IPS-18c (cell line): Measurements from ENCODE around the gene KANSL3.

Experiments
- H3K4me3 ChIP-seq: 2 replicates; pipeline ENCODE4 v1.7.0; 2013; ENCODE audit warnings: low read depth, mild to moderate bottlenecking, low read length, moderate library complexity; ENCODE audit not compliant: insufficient read depth
- H3K9me3 ChIP-seq: one replicate; pipeline ENCODE4 v1.6.1; 2013; ENCODE audit warnings: mild to moderate bottlenecking, low read length, moderate library complexity; ENCODE audit not compliant: control insufficient read depth, insufficient read depth

The KANSL3 gene

DNA sequence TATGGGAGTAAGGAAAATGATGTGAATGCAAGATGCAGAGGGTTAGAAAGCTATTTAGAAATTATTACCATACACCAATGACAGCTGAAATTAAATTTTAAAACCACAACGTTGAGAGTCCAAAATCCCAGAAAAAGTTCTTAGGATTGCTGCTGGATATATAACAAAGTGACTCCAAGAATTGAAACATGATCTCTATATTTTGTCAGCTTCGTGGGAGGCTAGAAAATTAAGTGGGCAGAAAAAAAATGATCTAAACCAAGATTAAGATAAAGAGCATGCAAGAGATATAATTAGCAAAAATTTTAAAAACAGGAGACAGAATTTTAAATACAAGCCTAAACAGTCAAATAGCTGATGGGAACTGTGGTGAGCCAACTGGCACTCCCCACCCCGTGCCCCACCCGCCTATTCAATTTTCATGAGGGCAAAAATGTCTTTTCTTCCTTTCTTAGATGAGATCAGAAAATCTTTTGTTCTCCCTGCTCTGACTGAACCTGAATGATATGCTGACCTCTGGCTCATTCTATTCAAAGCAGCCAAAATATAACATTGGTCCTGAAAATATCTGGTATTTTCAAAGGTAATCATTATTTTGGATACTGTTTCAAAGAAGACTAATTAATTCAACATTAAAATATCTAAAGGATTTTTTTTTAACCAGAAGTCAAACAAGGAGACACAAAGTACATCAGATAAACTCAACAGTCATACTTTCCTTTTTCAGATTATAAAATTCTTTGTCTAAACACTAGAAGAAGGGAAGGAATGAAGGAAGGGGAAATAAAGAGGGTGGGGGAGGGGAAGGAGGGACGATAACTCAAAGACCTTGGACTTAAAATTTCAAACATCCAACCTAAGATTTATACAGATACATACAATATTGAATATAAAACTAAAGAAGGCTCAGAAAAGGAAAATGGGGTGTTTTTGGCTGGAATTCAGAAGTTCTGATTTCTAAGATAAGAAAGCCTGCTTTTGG, 12.2 kb downstream of the KANSL3 start:
- no peak overlapping the region for H3K4me3 ChIP-seq

DNA sequence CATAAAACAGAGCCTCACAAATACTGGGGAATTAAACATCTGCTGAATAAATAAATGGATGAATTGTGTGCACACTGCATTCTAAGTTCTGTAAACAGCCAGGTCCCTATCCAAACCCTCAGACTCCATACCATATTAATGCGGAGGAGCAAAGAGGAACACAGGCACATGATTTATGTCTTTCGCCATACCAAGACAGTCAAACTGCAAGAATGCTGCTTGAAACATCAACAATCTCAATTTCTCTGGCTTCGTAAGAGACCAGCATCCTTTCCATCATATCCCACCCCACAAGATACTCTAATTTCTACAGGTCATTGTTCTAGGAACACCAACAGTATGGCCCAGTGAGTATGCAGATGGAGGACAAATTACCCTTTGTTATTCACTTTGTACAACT, 15.0 kb downstream of the KANSL3 start:
- no peaks in the 10 kb centered on the region for H3K9me3 ChIP-seq
- no peak overlapping the region for H3K4me3 ChIP-seq

More for the DNA sequence above, 12.2 kb downstream of the KANSL3 start:
- no peaks in the 10 kb centered on the region for H3K9me3 ChIP-seq

DNA sequence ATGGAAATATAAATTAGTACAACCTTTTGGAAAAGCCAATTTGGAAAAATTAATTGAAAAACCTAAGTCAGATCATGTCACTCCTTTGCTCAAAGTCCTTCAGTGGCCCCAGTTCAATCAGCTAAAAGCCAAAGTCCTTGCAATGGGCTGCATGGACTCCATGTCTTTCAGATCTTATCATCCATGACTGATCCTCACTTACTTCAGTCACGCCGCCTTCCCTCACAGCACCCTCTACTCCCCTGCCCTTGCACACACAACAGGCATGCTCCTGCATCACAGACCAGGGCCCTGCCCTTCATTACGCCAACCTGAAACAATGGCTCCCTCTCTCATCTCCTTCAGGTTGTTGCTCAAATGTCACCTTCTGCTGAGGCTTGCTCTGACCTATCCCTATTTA, 15.6 kb downstream of the KANSL3 start:
- no peak overlapping the region for H3K4me3 ChIP-seq

GRCh38 chr2:96618596-96619283, 19.4 kb downstream of the KANSL3 start:
- Histone ChIP-seq H3K9me3 (no peaks in the 10 kb centered on the region), H3K4me3 (no peak overlapping the region)

More for the DNA sequence above, 15.6 kb downstream of the KANSL3 start:
- H3K9me3 ChIP-seq, result no peaks in the 10 kb centered on the region

DNA sequence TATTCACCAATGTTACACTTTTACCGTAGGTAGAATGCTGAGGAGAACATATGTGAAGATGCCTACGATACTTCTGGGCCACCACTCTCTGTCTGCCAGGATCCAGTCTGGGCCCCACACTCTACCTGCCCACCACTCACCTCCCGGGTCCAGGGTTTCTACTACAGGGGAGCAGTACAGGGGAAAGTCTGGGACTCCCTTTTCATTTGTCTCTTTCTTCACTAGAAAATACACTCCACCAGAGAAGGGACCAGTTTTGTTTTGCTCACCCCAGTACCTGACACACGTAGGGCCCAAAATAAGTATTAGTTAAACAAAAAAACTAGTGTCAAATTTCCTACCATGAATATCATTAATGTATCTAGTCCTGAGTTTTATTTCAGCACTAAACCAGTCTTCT, 21.1 kb downstream of the KANSL3 start:
- Histone ChIP-seq H3K4me3 (no peak overlapping the region), H3K9me3 (no peaks in the 10 kb centered on the region)

- Histone ChIP-seq H3K4me3 (no peak overlapping the region), H3K9me3 (no peaks in the 10 kb centered on the region)
Measured at GRCh38 chr2:96616535-96616934, 21.6 kb downstream of the KANSL3 start.

DNA sequence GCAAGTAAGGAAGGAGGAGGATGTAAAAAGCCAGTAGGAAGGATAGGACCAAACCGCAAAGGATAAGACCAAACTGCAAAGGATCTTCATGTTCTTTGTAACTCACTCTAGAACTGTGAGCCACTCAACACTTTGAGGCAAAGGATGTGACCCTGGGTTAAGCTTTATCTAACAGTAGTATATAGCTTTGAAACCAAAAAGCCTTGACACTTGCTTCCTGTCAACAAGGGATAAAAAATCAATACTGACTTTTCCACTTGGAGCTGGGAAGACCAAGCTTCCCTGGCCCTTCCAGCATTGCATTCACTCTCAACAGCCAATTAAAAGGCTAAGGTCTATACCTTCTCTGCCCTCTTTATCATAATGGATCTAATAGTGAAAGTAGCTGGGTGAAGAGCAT, 22.0 kb downstream of the KANSL3 start:
- H3K4me3 ChIP-seq, result no peak overlapping the region

DNA sequence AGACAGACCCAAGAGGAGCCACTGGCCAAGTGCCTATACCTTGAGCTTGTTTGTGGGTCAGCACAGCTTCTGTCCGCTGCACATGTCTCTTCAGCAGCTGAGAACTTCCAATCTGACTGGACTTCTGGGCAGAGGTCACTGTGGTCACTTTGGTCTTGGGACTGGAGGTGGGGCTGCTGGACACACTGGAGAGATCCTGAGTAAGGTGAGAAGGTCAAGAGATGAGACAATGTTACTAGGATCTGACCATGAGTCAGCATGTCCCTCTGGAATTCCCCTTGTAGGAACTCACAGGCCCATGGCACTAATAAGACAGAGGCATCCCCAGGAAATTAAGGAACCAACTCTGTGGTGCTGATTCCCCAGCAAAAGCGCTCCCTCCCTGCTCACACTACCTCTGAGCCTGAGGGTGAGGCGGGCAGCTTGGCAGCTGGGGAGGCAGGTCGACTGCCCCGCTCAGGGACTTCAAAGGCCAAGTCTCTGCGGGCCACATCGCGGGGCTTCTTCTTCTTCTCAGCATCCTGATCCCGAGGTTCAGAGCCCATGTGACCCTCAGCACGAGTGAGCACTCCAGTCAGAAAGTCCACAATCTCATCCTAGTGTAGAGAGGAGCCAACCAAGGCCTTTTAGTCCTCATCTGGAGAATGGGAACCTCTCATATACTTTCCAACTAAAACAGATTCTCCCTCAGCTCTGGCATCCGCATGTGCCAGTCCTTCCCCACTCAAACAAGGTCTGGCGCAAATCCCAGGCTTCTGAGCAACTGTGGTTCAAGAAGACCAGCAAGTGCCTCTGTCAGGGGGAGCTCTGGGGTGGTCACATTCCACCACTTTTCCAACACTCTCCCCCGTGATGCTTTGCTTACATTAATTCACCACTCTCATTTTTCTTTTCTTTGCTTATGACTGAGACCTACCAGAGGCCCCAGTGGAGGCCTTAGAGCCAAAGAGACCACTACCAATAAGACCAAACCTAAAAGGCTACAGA, 29.4 kb downstream of the KANSL3 start:
- no peak overlapping the region for H3K4me3 ChIP-seq
- peaks cover 2% of the 10 kb centered on the region for H3K9me3 ChIP-seq

More for the DNA sequence above, 22.0 kb downstream of the KANSL3 start:
- H3K9me3 ChIP-seq, result no peaks in the 10 kb centered on the region

DNA sequence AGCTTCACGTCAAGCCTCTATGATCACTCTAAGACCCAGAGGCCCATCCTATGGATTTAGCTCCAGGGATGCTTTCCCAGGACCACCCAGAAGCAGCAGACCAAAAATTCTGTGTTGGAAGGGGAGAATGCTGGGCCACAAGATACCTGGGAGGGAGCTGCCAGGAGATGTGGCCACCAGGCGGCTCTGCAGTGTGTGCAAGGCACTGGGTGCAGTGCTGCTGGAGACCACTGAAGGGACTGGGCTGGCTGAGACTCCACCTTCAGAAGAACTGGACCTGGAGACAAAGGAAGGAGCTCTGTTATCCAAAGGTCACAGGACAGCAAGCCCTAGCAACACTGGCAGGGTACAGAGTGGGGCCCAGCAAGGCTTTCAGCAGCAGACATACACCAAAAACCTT, 34.0 kb downstream of the KANSL3 start:
- H3K9me3 ChIP-seq, result peaks cover 2% of the 10 kb centered on the region
- H3K4me3 ChIP-seq, result no peak overlapping the region

DNA sequence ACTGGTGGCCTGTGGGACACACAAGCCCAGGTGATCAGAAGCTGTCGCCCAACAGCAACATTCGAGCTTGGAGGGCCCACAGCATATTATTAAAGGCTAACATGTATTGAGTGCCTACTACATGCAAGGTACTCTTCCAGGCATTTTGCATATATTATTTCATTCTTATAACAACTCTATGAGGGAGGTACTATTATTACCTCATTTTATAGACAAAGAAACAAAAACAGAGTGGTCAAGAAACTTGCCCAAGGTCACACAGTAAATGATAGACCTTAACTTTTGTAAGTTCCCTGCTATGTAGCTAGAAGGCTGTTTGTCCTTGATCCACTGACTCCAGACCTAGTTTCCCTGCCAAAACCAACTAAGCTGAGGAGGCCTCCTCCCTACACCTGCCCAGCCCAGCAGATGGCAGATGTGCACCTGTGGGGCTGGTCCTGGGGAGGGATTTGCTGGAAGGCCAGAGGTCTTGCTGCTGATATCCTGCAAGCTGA, 35.7 kb downstream of the KANSL3 start:
- Histone ChIP-seq H3K4me3 (no peak overlapping the region), H3K9me3 (peaks cover 2% of the 10 kb centered on the region)

DNA sequence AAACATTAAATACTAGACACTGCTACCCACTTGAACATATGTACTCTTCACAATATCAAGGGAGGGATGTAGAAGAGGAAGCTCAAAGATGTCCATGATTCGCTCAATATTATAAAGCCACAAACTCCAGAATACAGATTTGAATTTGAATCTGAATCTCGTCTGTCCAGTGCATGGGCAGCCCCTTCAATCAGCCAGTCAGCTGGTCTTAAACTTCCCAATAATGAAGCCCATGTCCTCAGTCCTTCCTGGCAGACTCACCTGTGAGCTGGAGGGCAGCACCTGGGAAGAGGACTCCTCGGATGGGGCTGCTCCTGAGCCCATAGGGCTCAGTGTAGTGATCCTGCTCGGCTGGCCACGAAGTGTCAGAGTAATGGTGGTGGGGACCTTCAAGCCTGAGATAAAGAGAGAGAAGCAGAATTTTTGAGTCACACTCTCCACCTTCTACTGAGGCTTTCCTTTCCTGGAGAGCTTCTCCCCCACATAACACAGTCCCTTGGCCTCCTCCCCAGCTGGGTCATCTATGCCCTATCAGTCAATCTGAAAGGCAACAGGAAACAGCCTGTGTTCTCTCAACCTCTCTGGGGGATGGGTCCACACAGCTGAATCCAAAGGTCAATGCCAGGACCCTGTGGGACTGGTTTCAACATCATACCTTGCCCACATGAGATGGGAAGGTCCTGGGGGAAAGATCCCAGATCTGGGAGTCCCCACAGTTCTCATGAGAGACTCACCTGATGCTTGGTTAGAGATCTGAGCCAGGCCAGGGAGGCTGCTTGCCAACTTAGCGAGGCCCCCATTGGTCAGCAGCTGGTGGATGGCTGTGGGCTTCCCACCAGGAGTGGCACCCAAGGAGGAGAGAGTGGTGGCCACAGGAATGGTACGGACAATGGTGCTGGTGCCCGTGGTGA, 36.5 kb downstream of the KANSL3 start:
- Histone ChIP-seq H3K4me3 (no peak overlapping the region), H3K9me3 (peaks cover 2% of the 10 kb centered on the region)

DNA sequence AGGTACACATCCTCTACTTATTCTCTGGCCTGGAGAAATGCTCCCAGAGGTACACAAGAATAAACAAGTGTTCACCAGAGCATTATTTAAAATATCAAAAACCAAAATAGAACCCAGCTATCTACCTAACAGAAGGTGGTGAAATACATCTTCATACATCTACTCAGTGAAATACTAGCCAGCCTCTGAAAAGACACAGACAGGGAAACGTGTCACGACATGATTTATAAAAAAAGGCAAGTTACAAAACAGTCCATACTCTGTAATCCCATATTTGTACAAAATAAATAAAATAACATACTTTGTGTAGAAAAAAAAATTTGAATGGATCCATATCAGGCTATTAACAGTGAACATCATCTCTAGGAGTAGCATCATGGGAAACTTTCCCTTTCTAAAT, 38.2 kb downstream of the KANSL3 start:
- peaks cover 2% of the 10 kb centered on the region for H3K9me3 ChIP-seq

DNA sequence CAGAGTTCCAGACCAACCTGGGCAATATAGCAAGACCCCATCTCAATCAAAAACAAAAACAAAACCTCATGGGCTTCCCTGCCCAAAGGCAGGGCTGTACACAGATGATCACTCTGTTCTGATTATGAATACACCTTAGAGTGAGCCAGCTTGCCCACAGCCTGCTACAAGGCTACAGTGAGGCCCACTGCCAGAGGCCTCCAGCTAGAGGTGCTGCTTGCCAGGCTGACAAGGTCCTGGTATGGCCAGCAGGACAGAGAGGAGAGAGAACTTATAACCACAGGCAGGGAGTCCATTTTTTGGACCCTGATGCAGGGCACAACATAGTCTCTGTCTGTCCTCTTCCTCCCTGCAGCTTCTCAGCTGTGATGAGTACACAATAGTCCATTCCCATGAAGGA, 41.5 kb downstream of the KANSL3 start:
- Histone ChIP-seq H3K9me3 (no peaks in the 10 kb centered on the region), H3K4me3 (no peak overlapping the region)

More for the DNA sequence above, 38.2 kb downstream of the KANSL3 start:
- H3K4me3 ChIP-seq, result no peak overlapping the region

DNA sequence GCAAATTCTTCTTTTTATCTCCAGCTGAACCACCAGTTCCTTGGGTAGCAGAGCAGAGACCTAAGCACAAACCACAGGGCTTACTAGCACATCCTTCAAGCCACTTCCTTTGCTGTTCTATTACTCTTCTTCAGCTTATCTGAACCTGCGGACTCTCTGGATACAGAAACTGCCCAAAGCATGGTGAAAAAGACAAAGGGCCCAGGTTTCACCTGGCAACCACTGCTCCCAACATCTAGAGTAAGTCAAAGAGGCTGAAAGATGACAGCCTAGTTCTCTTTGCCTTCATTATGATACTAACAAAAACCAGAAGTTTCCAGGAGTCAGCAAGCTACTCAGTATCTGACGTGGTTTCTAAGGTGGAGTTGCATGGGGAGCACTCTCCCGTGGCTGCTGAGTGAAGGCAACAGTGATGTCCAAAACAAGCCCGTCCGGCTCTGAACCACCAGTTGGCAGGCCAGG, 43.4 kb downstream of the KANSL3 start:
- no peaks in the 10 kb centered on the region for H3K9me3 ChIP-seq
- H3K4me3 ChIP-seq, result no peak overlapping the region

- H3K4me3 ChIP-seq, result no peak overlapping the region
- H3K9me3 ChIP-seq, result no peaks in the 10 kb centered on the region
Measured at GRCh38 chr2:96594282-96594681, 43.8 kb downstream of the KANSL3 start.

DNA sequence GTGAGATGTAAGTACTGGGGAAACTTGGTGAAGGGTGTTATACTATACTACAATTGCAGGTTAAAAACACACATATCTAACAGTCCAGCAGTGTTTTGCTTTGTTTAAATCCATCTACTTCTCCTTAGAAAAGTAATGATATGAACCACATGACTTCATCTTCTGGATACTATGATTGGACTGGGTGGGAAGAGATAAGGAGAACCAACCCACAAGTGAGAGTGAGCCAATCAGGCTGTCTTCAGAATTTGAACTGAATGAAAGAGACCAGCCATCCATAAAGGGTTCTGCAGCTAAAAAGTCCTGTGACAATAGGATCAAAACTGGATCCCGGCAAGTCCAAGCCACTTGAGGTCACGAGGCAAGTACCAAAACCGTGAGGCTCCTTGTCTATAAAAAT, 46.6 kb downstream of the KANSL3 start:
- Histone ChIP-seq H3K4me3 (no peak overlapping the region), H3K9me3 (no peaks in the 10 kb centered on the region)
